ENCODE data around the gene CCDC85B. TPM values are rescaled to one million over a fixed set of nuclear protein-coding genes. Genes with fewer than 3 reads are reported as not detected.

CCDC85B gene
- total RNA-seq, 1 donor from 2014 or later, result 29.7 TPM

DNA sequence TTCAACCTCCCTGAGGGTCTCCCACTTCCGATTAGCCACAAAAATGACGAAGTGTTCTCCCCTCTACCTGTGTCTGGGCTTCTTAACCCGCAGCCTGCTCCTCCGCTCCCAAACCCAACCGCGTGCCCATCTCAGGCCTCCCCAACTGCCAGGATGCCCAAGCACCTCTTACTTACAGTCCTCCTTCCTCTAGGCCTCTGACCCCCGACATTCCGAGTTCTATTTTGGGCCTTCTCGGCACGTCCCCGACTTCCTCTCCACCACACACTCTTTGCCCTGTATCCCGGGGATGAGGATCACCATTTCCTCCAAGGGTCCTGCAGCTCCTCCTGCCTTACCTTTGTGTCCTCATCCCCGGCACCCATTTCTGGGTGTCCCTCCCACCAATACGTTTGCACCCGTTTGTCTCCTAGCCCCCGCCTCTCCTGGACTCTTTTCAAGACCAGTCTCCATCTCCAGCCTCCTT lies 30.6 kb upstream of the CCDC85B start:
- no peaks in the 10 kb centered on the region for H3K27me3 ChIP-seq (ENCODE audit: control insufficient read depth, insufficient read depth, low read length)
- FAIRE-seq, result no peak
- peak overlapping the region; percentile 98 for H3K4me3 ChIP-seq (ENCODE audit: low read depth, low read length)
- no peak for DNase-seq (ENCODE audit: low read depth)
- H3K36me3 ChIP-seq (ENCODE audit: control insufficient read depth, insufficient read depth, low read length), result peaks cover 44% of the 10 kb centered on the region
- TF ChIP-seq, protein P1, sequence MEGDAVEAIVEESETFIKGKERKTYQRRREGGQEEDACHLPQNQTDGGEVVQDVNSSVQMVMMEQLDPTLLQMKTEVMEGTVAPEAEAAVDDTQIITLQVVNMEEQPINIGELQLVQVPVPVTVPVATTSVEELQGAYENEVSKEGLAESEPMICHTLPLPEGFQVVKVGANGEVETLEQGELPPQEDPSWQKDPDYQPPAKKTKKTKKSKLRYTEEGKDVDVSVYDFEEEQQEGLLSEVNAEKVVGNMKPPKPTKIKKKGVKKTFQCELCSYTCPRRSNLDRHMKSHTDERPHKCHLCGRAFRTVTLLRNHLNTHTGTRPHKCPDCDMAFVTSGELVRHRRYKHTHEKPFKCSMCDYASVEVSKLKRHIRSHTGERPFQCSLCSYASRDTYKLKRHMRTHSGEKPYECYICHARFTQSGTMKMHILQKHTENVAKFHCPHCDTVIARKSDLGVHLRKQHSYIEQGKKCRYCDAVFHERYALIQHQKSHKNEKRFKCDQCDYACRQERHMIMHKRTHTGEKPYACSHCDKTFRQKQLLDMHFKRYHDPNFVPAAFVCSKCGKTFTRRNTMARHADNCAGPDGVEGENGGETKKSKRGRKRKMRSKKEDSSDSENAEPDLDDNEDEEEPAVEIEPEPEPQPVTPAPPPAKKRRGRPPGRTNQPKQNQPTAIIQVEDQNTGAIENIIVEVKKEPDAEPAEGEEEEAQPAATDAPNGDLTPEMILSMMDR (IDR thresholded peaks at IDR 0.05; ENCODE audit: insufficient read depth, low read length, severe bottlenecking), result no peak

DNA sequence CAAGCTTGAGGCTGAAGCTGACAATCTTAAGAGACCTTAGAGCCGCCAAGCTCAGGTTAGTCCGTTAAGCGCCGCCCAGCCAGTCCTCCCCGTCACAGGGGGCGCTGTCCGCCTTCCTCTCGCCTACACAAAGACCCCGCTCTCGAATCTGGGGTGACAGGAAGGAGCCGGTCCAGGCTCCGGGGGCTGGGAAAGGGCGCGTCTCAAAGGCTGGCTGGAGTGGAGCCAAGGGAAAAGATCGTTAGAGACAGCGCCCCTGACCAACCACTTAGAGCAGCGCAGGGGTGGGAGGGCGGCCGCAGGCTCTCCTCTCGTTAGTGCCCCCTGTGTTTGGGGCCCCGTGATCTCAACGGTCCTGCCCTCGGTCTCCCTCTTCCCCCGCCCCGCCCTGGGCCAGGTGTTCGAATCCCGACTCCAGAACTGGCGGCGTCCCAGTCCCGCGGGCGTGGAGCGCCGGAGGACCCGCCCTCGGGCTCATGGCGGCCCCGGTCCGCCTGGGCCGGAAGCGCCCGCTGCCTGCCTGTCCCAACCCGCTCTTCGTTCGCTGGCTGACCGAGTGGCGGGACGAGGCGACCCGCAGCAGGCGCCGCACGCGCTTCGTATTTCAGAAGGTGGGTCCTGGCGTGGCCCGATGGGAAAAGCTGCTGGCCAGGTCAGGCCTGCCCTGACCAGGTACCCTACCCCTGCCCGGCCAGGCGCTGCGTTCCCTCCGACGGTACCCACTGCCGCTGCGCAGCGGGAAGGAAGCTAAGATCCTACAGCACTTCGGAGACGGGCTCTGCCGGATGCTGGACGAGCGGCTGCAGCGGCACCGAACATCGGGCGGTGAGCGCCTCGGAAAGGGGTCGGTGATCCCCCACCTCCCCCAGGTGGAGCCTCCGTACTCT lies 30.0 kb upstream of the CCDC85B start, which contains the start of gene MUS81:
Gene MUS81, plus strand, starts transcription at position 156 of the 887 bp plus-strand sequence. Its CDS starts 321 bp downstream, at position 477.
- TF ChIP-seq, protein P1 (IDR thresholded peaks at IDR 0.05; ENCODE audit: insufficient read depth, low read length, severe bottlenecking), result peak; percentile 95
- Histone ChIP-seq H3K27me3 (ENCODE audit: control insufficient read depth, insufficient read depth, low read length) (no peaks in the 10 kb centered on the region), H3K4me3 (ENCODE audit: low read depth, low read length) (peak within 1 kb of the TSS; percentile 98), H3K36me3 (ENCODE audit: control insufficient read depth, insufficient read depth, low read length) (peaks cover 43% of the 10 kb centered on the region)
- FAIRE-seq (no peak), DNase-seq (ENCODE audit: low read depth) (peak; percentile 95)

DNA sequence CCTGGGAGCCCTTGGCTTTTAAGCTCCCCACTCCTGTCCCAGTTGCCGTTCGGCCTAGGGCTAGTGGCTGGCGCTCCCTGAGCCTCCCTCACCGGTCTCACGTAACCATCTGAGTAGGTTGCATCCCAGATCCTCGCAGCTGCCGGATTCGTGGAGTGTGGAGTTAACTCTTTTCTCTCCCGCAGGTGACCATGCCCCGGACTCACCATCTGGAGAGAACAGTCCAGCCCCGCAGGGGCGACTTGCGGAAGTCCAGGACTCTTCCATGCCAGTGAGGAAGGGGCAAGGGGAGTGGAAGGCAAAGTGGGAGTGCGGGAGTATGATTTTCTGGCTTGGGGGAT lies 29.3 kb upstream of the CCDC85B start:
- Histone ChIP-seq H3K36me3 (ENCODE audit: control insufficient read depth, insufficient read depth, low read length) (peaks cover 39% of the 10 kb centered on the region), H3K4me3 (ENCODE audit: low read depth, low read length) (peak overlapping the region; percentile 98), H3K27me3 (ENCODE audit: control insufficient read depth, insufficient read depth, low read length) (no peaks in the 10 kb centered on the region)
- TF ChIP-seq, protein P1 (IDR thresholded peaks at IDR 0.05; ENCODE audit: insufficient read depth, low read length, severe bottlenecking), result no peak
- no peak for FAIRE-seq
- no peak for DNase-seq (ENCODE audit: low read depth)

DNA sequence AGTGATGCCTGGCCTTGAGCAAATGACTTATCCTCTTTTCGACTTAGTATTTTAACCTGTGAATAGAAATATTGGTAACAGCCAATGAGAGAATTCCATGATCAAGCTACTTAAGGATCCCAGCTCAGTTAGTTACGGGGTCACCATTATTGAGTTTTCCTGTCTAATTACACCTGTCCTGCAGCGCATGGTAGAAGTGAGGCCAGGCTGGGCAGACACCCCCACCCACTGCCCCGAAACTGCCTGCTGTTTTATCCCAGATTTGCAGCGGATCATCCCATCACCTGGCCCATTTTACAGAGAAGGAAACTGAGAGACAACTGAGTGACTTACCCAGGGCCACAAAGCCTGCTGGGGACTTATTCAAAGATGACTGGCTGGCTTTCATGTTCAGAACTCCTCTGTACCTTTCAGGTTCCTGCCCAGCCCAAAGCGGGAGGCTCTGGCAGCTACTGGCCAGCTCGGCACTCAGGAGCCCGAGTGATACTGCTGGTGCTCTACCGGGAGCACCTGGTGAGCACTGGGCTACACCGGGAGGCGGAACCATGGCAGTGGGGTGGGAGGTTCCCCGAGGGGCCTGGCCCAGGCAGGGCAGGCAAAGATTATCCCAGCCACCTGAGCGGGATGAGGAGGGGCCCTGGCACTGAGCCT lies 28.8 kb upstream of the CCDC85B start:
- TF ChIP-seq, protein P1 (IDR thresholded peaks at IDR 0.05; ENCODE audit: insufficient read depth, low read length, severe bottlenecking), result no peak
- Histone ChIP-seq H3K36me3 (ENCODE audit: control insufficient read depth, insufficient read depth, low read length) (peaks cover 38% of the 10 kb centered on the region), H3K4me3 (ENCODE audit: low read depth, low read length) (peak overlapping the region; percentile 98), H3K27me3 (ENCODE audit: control insufficient read depth, insufficient read depth, low read length) (no peaks in the 10 kb centered on the region)
- DNase-seq (ENCODE audit: low read depth), result no peak
- FAIRE-seq, result no peak

DNA sequence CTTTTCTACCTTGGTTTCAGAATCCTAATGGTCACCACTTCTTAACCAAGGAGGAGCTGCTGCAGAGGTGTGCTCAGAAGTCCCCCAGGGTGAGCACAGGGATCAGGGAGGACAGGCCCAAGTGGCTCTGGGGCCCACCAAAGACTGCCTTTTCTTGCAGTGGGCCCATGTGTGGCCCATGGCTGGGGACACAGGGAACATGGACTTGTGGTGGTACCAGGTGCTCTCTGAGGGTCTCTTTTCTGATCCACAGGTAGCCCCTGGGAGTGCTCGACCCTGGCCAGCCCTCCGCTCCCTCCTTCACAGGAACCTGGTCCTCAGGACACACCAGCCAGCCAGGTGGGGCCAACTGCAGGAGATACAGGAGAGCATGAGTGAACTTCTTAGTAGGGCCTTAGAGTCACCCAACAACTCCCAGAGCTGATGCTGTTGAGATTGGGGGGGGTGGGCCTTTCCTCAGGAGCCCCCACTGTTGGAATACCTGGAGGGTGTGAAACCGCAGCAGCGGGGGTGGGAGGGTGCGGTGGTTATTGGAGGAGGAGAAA lies 28.2 kb upstream of the CCDC85B start:
- Histone ChIP-seq H3K4me3 (ENCODE audit: low read depth, low read length) (no peak overlapping the region), H3K36me3 (ENCODE audit: control insufficient read depth, insufficient read depth, low read length) (peaks cover 40% of the 10 kb centered on the region), H3K27me3 (ENCODE audit: control insufficient read depth, insufficient read depth, low read length) (no peaks in the 10 kb centered on the region)
- DNase-seq (ENCODE audit: low read depth), result no peak
- TF ChIP-seq, protein P1 (IDR thresholded peaks at IDR 0.05; ENCODE audit: insufficient read depth, low read length, severe bottlenecking), result no peak
- FAIRE-seq, result no peak
